Measurements from ENCODE around the gene ADAD2. TPM values are rescaled to one million over a fixed set of nuclear protein-coding genes. Genes with fewer than 3 reads are reported as not detected.
"Not testable (repeated sequence)": the region's sequence is repeated elsewhere in the genome, so short reads cannot be mapped to it uniquely, and the experiment has no call there.

The ADAD2 gene
- total and polyA plus RNA-seq, 10 of the 15 experiments (the other 5 are each of a cell fraction or from before 2014, with no cell fraction given) = 0.44 to 0.68 (median 0.51) TPM; not detected in 7

- 53% methylated on average over 10 of the region's 10 CpGs for WGBS (ENCODE audit: insufficient coverage, insufficient replicate concordance, low lambda C conversion rate, missing lambda C conversion rate)
- DNase-seq (ENCODE audit: low read depth, low spot score) = no peak
- no peak overlapping the region for H3K4me2 ChIP-seq (ENCODE audit: control insufficient read depth, insufficient read depth)
- ChIA-PET SMC1A (ENCODE audit: uncharacterized antibody, unreplicated experiment) (interaction anchor here (1.2 kb wide), 1 partner anchor 10 kb away, joined by 4 read pairs; no protein-coding TSS in a partner anchor), POLR2A (no interaction called here), RAD21 (ENCODE audit: unreplicated experiment) (no interaction called here), CTCF (no interaction called here)
- no peak overlapping the region for H3K9ac ChIP-seq (ENCODE audit: control insufficient read depth, insufficient read depth, low read length)
- no peak overlapping the region for H2AFZ ChIP-seq (ENCODE audit: control insufficient read depth, low read depth, low read length)
- no peak overlapping the region for H3K27ac ChIP-seq (ENCODE audit: control insufficient read depth, insufficient read depth)
- no peak for ATAC-seq
- H3K9me3 ChIP-seq (replicated peaks; ENCODE audit: control insufficient read depth, insufficient read depth, low read length) = no peaks in the 10 kb centered on the region
- H3K36me3 ChIP-seq (ENCODE audit: control insufficient read depth in 2 of 2, insufficient read depth in 2 of 2, low read length in 1 of 2) = no peaks in the 10 kb centered on the region
- FAIRE-seq = no peak
- H3K27me3 ChIP-seq (replicated peaks in 1 of 2; ENCODE audit: control insufficient read depth in 2 of 2, insufficient read depth in 2 of 2, low read length in 1 of 2) = 0 out of 4 replicates have a peak, but pooled peaks cover 0 to 2% of the 10 kb centered on the region in 2 experiments
- no TSS peak for BruUV-seq (replicated peaks)
- intact Hi-C loops (cut with micrococcal nuclease; ENCODE audit: unreplicated experiment) = no loop called here
- TF ChIP-seq ZNF217 (IDR thresholded peaks at IDR 0.05) (no peak), ETV6 (conservative IDR thresholded peaks at IDR 0.05 in 1 of 2, IDR thresholded peaks at IDR 0.05 in 1 of 2; ENCODE audit: borderline replicate concordance in 1 of 2, low read depth in 1 of 2) (no peak), PML (IDR thresholded peaks at IDR 0.05; ENCODE audit: low read length) (no peak)
- TF ChIP-seq, protein P1, sequence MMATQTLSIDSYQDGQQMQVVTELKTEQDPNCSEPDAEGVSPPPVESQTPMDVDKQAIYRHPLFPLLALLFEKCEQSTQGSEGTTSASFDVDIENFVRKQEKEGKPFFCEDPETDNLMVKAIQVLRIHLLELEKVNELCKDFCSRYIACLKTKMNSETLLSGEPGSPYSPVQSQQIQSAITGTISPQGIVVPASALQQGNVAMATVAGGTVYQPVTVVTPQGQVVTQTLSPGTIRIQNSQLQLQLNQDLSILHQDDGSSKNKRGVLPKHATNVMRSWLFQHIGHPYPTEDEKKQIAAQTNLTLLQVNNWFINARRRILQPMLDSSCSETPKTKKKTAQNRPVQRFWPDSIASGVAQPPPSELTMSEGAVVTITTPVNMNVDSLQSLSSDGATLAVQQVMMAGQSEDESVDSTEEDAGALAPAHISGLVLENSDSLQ (IDR thresholded peaks at IDR 0.05) = no peak
- TF ChIP-seq, protein P2, sequence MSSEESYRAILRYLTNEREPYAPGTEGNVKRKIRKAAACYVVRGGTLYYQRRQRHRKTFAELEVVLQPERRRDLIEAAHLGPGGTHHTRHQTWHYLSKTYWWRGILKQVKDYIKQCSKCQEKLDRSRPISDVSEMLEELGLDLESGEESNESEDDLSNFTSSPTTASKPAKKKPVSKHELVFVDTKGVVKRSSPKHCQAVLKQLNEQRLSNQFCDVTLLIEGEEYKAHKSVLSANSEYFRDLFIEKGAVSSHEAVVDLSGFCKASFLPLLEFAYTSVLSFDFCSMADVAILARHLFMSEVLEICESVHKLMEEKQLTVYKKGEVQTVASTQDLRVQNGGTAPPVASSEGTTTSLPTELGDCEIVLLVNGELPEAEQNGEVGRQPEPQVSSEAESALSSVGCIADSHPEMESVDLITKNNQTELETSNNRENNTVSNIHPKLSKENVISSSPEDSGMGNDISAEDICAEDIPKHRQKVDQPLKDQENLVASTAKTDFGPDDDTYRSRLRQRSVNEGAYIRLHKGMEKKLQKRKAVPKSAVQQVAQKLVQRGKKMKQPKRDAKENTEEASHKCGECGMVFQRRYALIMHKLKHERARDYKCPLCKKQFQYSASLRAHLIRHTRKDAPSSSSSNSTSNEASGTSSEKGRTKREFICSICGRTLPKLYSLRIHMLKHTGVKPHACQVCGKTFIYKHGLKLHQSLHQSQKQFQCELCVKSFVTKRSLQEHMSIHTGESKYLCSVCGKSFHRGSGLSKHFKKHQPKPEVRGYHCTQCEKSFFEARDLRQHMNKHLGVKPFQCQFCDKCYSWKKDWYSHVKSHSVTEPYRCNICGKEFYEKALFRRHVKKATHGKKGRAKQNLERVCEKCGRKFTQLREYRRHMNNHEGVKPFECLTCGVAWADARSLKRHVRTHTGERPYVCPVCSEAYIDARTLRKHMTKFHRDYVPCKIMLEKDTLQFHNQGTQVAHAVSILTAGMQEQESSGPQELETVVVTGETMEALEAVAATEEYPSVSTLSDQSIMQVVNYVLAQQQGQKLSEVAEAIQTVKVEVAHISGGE (CRISPR knock-in tag; IDR thresholded peaks at IDR 0.05) = no peak
- TF ChIP-seq, protein P3, sequence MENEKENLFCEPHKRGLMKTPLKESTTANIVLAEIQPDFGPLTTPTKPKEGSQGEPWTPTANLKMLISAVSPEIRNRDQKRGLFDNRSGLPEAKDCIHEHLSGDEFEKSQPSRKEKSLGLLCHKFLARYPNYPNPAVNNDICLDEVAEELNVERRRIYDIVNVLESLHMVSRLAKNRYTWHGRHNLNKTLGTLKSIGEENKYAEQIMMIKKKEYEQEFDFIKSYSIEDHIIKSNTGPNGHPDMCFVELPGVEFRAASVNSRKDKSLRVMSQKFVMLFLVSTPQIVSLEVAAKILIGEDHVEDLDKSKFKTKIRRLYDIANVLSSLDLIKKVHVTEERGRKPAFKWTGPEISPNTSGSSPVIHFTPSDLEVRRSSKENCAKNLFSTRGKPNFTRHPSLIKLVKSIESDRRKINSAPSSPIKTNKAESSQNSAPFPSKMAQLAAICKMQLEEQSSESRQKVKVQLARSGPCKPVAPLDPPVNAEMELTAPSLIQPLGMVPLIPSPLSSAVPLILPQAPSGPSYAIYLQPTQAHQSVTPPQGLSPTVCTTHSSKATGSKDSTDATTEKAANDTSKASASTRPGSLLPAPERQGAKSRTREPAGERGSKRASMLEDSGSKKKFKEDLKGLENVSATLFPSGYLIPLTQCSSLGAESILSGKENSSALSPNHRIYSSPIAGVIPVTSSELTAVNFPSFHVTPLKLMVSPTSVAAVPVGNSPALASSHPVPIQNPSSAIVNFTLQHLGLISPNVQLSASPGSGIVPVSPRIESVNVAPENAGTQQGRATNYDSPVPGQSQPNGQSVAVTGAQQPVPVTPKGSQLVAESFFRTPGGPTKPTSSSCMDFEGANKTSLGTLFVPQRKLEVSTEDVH (IDR thresholded peaks at IDR 0.05; ENCODE audit: low read depth, partially characterized antibody) = no peak
- in situ Hi-C loops (cut with MboI) = no loop called here
- H3K4me1 ChIP-seq (ENCODE audit: control insufficient read depth, insufficient read depth, low read length) = no peaks in the 10 kb centered on the region
- H4K20me1 ChIP-seq (ENCODE audit: control insufficient read depth, insufficient read depth) = no peaks in the 10 kb centered on the region
- no peak overlapping the region for H3K4me3 ChIP-seq
- H3K79me2 ChIP-seq (ENCODE audit: control insufficient read depth, insufficient read depth, low read length) = no peaks in the 10 kb centered on the region
Observed at GRCh38 chr16:84199861-84200260, 8.9 kb downstream of the ADAD2 start.

DNA sequence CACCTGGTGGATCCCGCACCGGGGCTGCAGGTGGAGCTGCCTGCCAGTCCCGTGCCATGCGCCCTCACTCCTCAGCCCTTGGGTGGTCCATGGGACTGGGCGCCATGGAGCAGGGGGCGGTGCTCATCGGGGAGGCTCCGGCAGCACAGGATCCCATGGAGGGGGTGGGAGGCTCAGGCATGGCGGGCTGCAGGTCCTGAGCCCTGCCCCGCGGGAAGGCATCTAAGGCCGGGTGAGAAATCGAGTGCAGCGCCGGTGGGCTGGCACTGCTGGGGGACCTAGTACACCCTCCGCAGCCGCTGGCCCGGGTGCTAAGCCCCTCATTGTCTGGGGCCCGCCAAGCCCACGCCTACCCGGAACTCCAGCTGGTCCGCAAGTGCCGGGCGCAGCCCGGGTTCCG lies 13.6 kb downstream of the ADAD2 start:
- not testable (repeated sequence) for FAIRE-seq

More for the DNA sequence above, 13.6 kb downstream of the ADAD2 start:
- H3K9ac ChIP-seq (ENCODE audit: control insufficient read depth, insufficient read depth, low read length); H3K4me3 ChIP-seq; H3K79me2 ChIP-seq (ENCODE audit: control insufficient read depth, insufficient read depth, low read length); DNase-seq (ENCODE audit: low read depth, low spot score); BruUV-seq (replicated peaks); H2AFZ ChIP-seq (ENCODE audit: control insufficient read depth, low read depth, low read length); H4K20me1 ChIP-seq (ENCODE audit: control insufficient read depth, insufficient read depth); RAD21 ChIA-PET (ENCODE audit: unreplicated experiment); H3K36me3 ChIP-seq (ENCODE audit: control insufficient read depth in 2 of 2, insufficient read depth in 2 of 2, low read length in 1 of 2); H3K4me1 ChIP-seq (ENCODE audit: control insufficient read depth, insufficient read depth, low read length); H3K27ac ChIP-seq (ENCODE audit: control insufficient read depth, insufficient read depth); in situ Hi-C loops (cut with MboI); intact Hi-C loops (cut with micrococcal nuclease; ENCODE audit: unreplicated experiment); ATAC-seq; H3K4me2 ChIP-seq (ENCODE audit: control insufficient read depth, insufficient read depth); CTCF ChIA-PET; H3K27me3 ChIP-seq (replicated peaks in 1 of 2; ENCODE audit: control insufficient read depth in 2 of 2, insufficient read depth in 2 of 2, low read length in 1 of 2); POLR2A ChIA-PET; H3K9me3 ChIP-seq (replicated peaks; ENCODE audit: control insufficient read depth, insufficient read depth, low read length): not testable (repeated sequence)
- 61% methylated on average over 26 of the region's 26 CpGs for WGBS (ENCODE audit: insufficient coverage, insufficient replicate concordance, low lambda C conversion rate, missing lambda C conversion rate)
- SMC1A ChIA-PET (ENCODE audit: uncharacterized antibody, unreplicated experiment) = interaction anchor here (1.2 kb wide), 1 partner anchor 16 kb away, joined by 3 read pairs; no protein-coding TSS in a partner anchor

All from GM12878 (cell line).